GM12878 (cell line): ENCODE data around the gene KDM2A. TPM values are rescaled to one million over a fixed set of nuclear protein-coding genes. Genes with fewer than 3 reads are reported as not detected.

Source experiments
- ATAC-seq: fragments of 200-7000 bp; cut with Tn5 transposase; 3 replicates; pipeline ENCODE4 v1.9.1; 2020; ENCODE audit warnings: mild to moderate bottlenecking, moderate library complexity
- BruUV-seq: library from RNA; stranded (reverse); fragments of 400-500 nt; replicated peaks from 2 replicates; lab custom pipeline; 2021; lab: Mats Ljungman, UMichigan
- CTCF ChIA-PET: fragments of 300-600 bp; sonication (Branson Sonifier 250); formaldehyde crosslinking; extraction: SDS; loops from one replicate; lab custom pipeline; 2021; ENCODE audit warnings: inconsistent platforms; lab: Yijun Ruan, JAX
- POLR2A ChIA-PET: fragments of 350-600 bp; formaldehyde crosslinking; extraction: SDS; loops from one replicate; lab custom pipeline; 2021; ENCODE audit warnings: inconsistent platforms; lab: Charles Lee
- RAD21 ChIA-PET: fragments of 300-600 bp; sonication (Branson Sonifier 250); formaldehyde crosslinking; loops from one replicate; lab custom pipeline; 2023; ENCODE audit warnings: antibody characterized with exemption; ENCODE audit not compliant: unreplicated experiment; lab: Charles Lee
- SMC1A ChIA-PET: fragments of 300-600 bp; sonication (Branson Sonifier 250); formaldehyde crosslinking; loops from one replicate; lab custom pipeline; 2023; ENCODE audit not compliant: unreplicated experiment, uncharacterized antibody; lab: Charles Lee
- DNase-seq: peaks from one replicate; pipeline ENCODE4 v3.0.0-alpha.2; 2011; ENCODE audit warnings: low read depth, low spot score
- FAIRE-seq: peaks from 3 replicates; lab custom pipeline; 2011; peaks lifted over from hg19 to GRCh38; lab: Jason Lieb, UNC
- H2AFZ ChIP-seq: 2 replicates; pipeline ENCODE4 v1.6.0; 2011; ENCODE audit warnings: low read depth, low read length, control low read depth; ENCODE audit not compliant: control insufficient read depth
- H3K27ac ChIP-seq: 2 replicates; pipeline ENCODE4 v1.5.1; 2011; ENCODE audit warnings: control low read depth; ENCODE audit not compliant: control insufficient read depth, insufficient read depth
- H3K27me3 ChIP-seq, 2 experiments: replicated peaks in 1 of 2; 2 replicates each; pipeline versions ENCODE4 v1.6.0 to v1.6.1; 2011; ENCODE audit warnings: low read length in 1 of 2; ENCODE audit not compliant: control insufficient read depth in 2 of 2, insufficient read depth in 2 of 2
- H3K36me3 ChIP-seq, 2 experiments: 2 replicates each; pipeline ENCODE4 v1.5.1; 2011; ENCODE audit warnings: low read length in 1 of 2; ENCODE audit not compliant: control insufficient read depth in 2 of 2, insufficient read depth in 2 of 2
- H3K4me1 ChIP-seq: 2 replicates; pipeline ENCODE4 v1.6.1; 2011; ENCODE audit warnings: mild to moderate bottlenecking, low read length, moderate library complexity, mixed read lengths; ENCODE audit not compliant: control insufficient read depth, insufficient read depth
- H3K4me2 ChIP-seq: 2 replicates; pipeline ENCODE4 v1.6.0; 2011; ENCODE audit warnings: control low read depth; ENCODE audit not compliant: control insufficient read depth, insufficient read depth
- H3K4me3 ChIP-seq: fragments of 200-600 bp; sonication (generic); 2 replicates; pipeline ENCODE4 v1.5.1; 2016
- H3K79me2 ChIP-seq: 2 replicates; pipeline ENCODE4 v1.6.0; 2011; ENCODE audit warnings: low read length; ENCODE audit not compliant: control insufficient read depth, insufficient read depth
- H3K9ac ChIP-seq: 2 replicates; pipeline ENCODE4 v1.8.0; 2011; ENCODE audit warnings: low read length, control low read depth, mixed read lengths; ENCODE audit not compliant: control insufficient read depth, insufficient read depth
- H3K9me3 ChIP-seq: replicated peaks from 3 replicates; pipeline ENCODE4 v1.5.1; 2011; ENCODE audit warnings: mild to moderate bottlenecking, low read length; ENCODE audit not compliant: control insufficient read depth, insufficient read depth
- H4K20me1 ChIP-seq: 2 replicates; pipeline ENCODE4 v1.6.0; 2011; ENCODE audit not compliant: control insufficient read depth, insufficient read depth
- ASH2L ChIP-seq: fragments of 300-600, 200-600 bp; sonication (generic); IDR thresholded peaks from 2 replicates; pipeline ENCODE4 v1.6.1; 2017; ENCODE audit warnings: low read depth, mild to moderate bottlenecking, borderline replicate concordance
- BCLAF1 ChIP-seq: fragments of 450-650 bp; IDR thresholded peaks from 2 replicates; pipeline ENCODE4 v1.6.1; 2017; ENCODE audit warnings: antibody characterized with exemption, mild to moderate bottlenecking, moderate library complexity
- CREM ChIP-seq: IDR thresholded peaks from 2 replicates; pipeline ENCODE4 v1.6.1; 2014; ENCODE audit warnings: antibody characterized with exemption, low read depth
- ELK1 ChIP-seq: IDR thresholded peaks from 2 replicates; pipeline ENCODE4 v1.6.1; 2012; ENCODE audit warnings: low read depth, low read length, improper control_type of control experiment
- HDGF ChIP-seq: fragments of 450-650 bp; IDR thresholded peaks from 2 replicates; pipeline ENCODE4 v1.6.1; 2016; ENCODE audit warnings: antibody characterized with exemption
- KDM1A ChIP-seq: fragments of 200-600 bp; sonication (generic); IDR thresholded peaks from 2 replicates; pipeline ENCODE4 v1.6.1; 2016; ENCODE audit warnings: borderline replicate concordance
- PAX5 ChIP-seq: IDR thresholded peaks from 2 replicates; pipeline ENCODE4 v1.6.1; 2011; ENCODE audit warnings: low read depth, low read length, borderline replicate concordance
- PKNOX1 ChIP-seq: fragments of 450-650 bp; IDR thresholded peaks from 2 replicates; pipeline ENCODE4 v1.6.1; 2016; ENCODE audit warnings: mild to moderate bottlenecking
- RAD51 ChIP-seq: fragments of 450-650 bp; IDR thresholded peaks from 2 replicates; pipeline ENCODE4 v1.6.1; 2016; ENCODE audit warnings: moderate library complexity, mild to moderate bottlenecking, inconsistent platforms
- ZBED1 ChIP-seq: IDR thresholded peaks from 2 replicates; pipeline ENCODE4 v1.6.1; 2016; ENCODE audit warnings: borderline replicate concordance
- WGBS: methylation state at CpG from one replicate; pipeline ENCODE4 v1.1.6; 2016; ENCODE audit warnings: low lambda C conversion rate; ENCODE audit not compliant: insufficient replicate concordance, insufficient coverage; ENCODE audit errors: missing lambda C conversion rate; 5-methylcytosine and 5-hydroxymethylcytosine counted together
- in situ Hi-C: fragments of 300-500 bp; cut with MboI; formaldehyde crosslinking; loops from 9 replicates; pipeline ENCODE4 v1.14.3; 2018; ENCODE audit warnings: mixed read lengths
- intact Hi-C: fragments of 100-400 bp; cut with micrococcal nuclease; formaldehyde crosslinking; loops from one replicate; pipeline ENCODE4 v1.14.2; 2022; ENCODE audit not compliant: unreplicated experiment
- polyA plus RNA-seq, 11 experiments: library from polyadenylated mRNA; depleted of rRNA in 4 of 11; unstranded in 6 of 11; stranded (reverse) in 5 of 11; fragments of >200 nt; fragmentation: Nextera tagmentation in 4 of 11; fragmentation: Illumina TruSeq in 1 of 11; extraction: Ambion mirVana in 4 of 11; extraction: Trizol in 1 of 11; gene quantifications; 1 replicate in 1 of 11; 2 replicates in 10 of 11; pipeline versions ENCODE4 v1.2.1 to v1.2.3, GENCODE V29; 2011 to 2016; ENCODE audit warnings: inconsistent platforms in 2 of 11, missing spikeins in 2 of 11, low read depth in 1 of 11
- total RNA-seq, 4 experiments: library from RNA; depleted of rRNA in 3 of 4; stranded (reverse); fragments of >200 nt in 3 of 4; fragmentation: Illumina TruSeq in 1 of 4; extraction: Trizol in 1 of 4; gene quantifications; 2 replicates each; pipeline versions ENCODE4 v1.2.1 to v1.2.3, GENCODE V29; 2013 to 2021
- TF ChIP-seq, protein P1 (sequence below): fragments of 450-650 bp; IDR thresholded peaks from 2 replicates; pipeline ENCODE4 v1.6.1; 2014; ENCODE audit warnings: mild to moderate bottlenecking
- TF ChIP-seq, protein P2 (sequence below): IDR thresholded peaks from 2 replicates; pipeline ENCODE4 v1.6.1; 2011; ENCODE audit warnings: low read depth, mild to moderate bottlenecking, low read length, moderate library complexity, borderline replicate concordance; ENCODE audit errors: extremely low read depth

KDM2A gene
- total and polyA plus RNA-seq, 10 of the 15 experiments (the other 5 are each of a cell fraction or from before 2014, with no cell fraction given) = 10.5 to 69.3 (median 41.6) TPM

- DNase-seq (no peak), FAIRE-seq (no peak), ATAC-seq (no peak)
- Histone ChIP-seq H3K27ac (no peak overlapping the region), H3K36me3 (peaks cover 0 to 20% of the 10 kb centered on the region in 2 experiments), H3K4me1 (peaks cover 2% of the 10 kb centered on the region; the same call in 1 of the 2 replicates), H3K4me3 (no peak overlapping the region), H2AFZ (no peak overlapping the region), H3K9ac (no peak overlapping the region), H4K20me1 (no peaks in the 10 kb centered on the region), H3K4me2 (no peak overlapping the region), H3K27me3 (no peaks in the 10 kb centered on the region), H3K79me2 (no peaks in the 10 kb centered on the region), H3K9me3 (no peaks in the 10 kb centered on the region)
- SMC1A ChIA-PET = interaction anchor here (0.8 to 1.3 kb wide), 3 partner anchors 10 to 17 kb away, joined by 3 to 4 read pairs (median 3); no protein-coding TSS in a partner anchor
- CTCF ChIA-PET = interaction anchor here (0.5 to 1.9 kb wide), 7 partner anchors 9 to 123 kb away, joined by 3 to 4 read pairs (median 3); no protein-coding TSS in a partner anchor
- RAD21 ChIA-PET = interaction anchor here (0.5 to 1.4 kb wide), 2 partner anchors 114 to 177 kb away, joined by 3 to 5 read pairs; partner anchors contain the start of gene CLCF1
- in situ Hi-C loops (no loop called here), intact Hi-C loops (no loop called here)
- POLR2A ChIA-PET = no interaction called here
- no TSS peak for BruUV-seq
- WGBS = 98% methylated on average over 6 of the region's 6 CpGs
- TF ChIP-seq BCLAF1 (no peak), PKNOX1 (no peak), PAX5 (no peak), HDGF (no peak), RAD51 (no peak), ZBED1 (no peak), ASH2L (no peak), KDM1A (no peak), ELK1 (no peak), CREM (no peak)
- TF ChIP-seq, protein P1, sequence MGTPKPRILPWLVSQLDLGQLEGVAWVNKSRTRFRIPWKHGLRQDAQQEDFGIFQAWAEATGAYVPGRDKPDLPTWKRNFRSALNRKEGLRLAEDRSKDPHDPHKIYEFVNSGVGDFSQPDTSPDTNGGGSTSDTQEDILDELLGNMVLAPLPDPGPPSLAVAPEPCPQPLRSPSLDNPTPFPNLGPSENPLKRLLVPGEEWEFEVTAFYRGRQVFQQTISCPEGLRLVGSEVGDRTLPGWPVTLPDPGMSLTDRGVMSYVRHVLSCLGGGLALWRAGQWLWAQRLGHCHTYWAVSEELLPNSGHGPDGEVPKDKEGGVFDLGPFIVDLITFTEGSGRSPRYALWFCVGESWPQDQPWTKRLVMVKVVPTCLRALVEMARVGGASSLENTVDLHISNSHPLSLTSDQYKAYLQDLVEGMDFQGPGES = no peak
- TF ChIP-seq, protein P2, sequence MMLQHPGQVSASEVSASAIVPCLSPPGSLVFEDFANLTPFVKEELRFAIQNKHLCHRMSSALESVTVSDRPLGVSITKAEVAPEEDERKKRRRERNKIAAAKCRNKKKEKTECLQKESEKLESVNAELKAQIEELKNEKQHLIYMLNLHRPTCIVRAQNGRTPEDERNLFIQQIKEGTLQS = no peak
Observed at GRCh38 chr11:67195971-67196456, 77.0 kb downstream of the KDM2A start.
